Colonic mucosa (tissue), 4 donors: ENCODE measurements around the gene CKAP5. TPM values are rescaled to one million over a fixed set of nuclear protein-coding genes. Genes with fewer than 3 reads are reported as not detected.

Source experiments
- DNase-seq: peaks from one replicate; pipeline ENCODE4 v3.0.0-alpha.2; 2020
- H3K27ac ChIP-seq: fragments of 200-600 bp; one replicate; pipeline ENCODE4 v1.8.0; 2021
- H3K27me3 ChIP-seq: fragments of 200-600 bp; one replicate; pipeline ENCODE4 v1.8.0; 2021
- H3K36me3 ChIP-seq: fragments of 200-600 bp; one replicate; pipeline ENCODE4 v1.8.0; 2021
- H3K4me1 ChIP-seq: fragments of 200-600 bp; one replicate; pipeline ENCODE4 v1.8.0; 2021; ENCODE audit warnings: mild to moderate bottlenecking
- H3K4me3 ChIP-seq: fragments of 200-600 bp; one replicate; pipeline ENCODE4 v1.8.0; 2021
- H3K9ac ChIP-seq, 2 donors: one replicate each; pipeline ENCODE4 v1.7.0; 2013; ENCODE audit warnings: control low read depth in 2 of 2, low read depth in 2 of 2, low read length in 2 of 2
- H3K9me3 ChIP-seq: fragments of 200-600 bp; one replicate; pipeline ENCODE4 v1.8.0; 2021
- intact Hi-C: fragments of 100-400 bp; cut with DNase I; formaldehyde crosslinking; loops from one replicate; pipeline ENCODE4 v1.14.1; 2022
- total RNA-seq, 2 donors: library from RNA; stranded (reverse); fragmentation: NEBNext Ultra II Directional in 1 of 2; extraction: Animal tissue kit (Norgen Biotek cat#: 25700) in 1 of 2; gene quantifications; one replicate each; pipeline ENCODE4 v1.2.1, GENCODE V29; 2021
- TF ChIP-seq, protein P1 (sequence below): fragments of 200-600 bp; IDR thresholded peaks from one replicate; pipeline ENCODE4 v1.8.0; 2022; ENCODE audit warnings: antibody characterized with exemption, mild to moderate bottlenecking
- donor health status: healthy.
- donor health status: DM: no; HTN: no; CAD: no.
- donor health status: DM: no; HTN: no; CAD: no.

Gene CKAP5
- total RNA-seq, 2 donors from 2014 or later, result 71.2 to 105 TPM

DNA sequence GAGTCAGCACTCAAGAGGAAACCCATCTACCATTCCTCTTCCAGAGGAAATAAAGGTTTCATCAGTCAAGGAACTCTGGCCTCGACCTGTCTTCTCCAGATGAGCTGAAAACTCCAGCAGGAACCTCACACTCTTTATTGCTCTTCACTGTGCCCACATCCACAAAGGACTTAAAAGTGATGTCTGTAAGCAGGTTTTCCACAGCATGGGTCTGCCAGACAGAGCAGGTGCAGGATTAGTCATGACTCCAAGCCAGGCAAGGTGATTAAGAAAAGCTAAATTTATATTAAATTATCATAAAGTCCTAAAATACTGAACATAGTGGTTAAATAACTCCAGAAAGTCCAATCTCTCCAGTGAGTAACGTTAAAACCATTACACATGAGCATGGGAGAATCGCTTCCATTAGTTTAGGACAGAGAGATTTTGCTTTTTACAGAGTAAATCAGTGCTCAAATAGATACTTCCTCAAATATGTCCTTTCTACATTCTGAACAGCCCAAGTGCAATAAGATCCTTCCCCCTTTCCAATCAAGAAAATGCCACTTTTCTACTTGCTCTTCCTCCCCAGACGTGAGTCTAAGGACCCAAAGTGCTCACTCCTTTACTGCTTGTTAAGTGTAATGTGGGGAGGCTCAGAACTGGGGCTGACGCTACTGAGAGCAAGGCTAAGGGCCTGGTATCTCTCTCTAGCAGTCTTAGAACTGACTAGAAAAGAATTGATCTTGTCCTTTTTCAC, 10.7 kb upstream of the CKAP5 start:
- H3K4me1 ChIP-seq, result no peaks in the 10 kb centered on the region
- H3K9ac ChIP-seq, result no peak overlapping the region
- H3K36me3 ChIP-seq, result no peaks in the 10 kb centered on the region
- intact Hi-C loops, result no loop called here
- TF ChIP-seq, protein P1, sequence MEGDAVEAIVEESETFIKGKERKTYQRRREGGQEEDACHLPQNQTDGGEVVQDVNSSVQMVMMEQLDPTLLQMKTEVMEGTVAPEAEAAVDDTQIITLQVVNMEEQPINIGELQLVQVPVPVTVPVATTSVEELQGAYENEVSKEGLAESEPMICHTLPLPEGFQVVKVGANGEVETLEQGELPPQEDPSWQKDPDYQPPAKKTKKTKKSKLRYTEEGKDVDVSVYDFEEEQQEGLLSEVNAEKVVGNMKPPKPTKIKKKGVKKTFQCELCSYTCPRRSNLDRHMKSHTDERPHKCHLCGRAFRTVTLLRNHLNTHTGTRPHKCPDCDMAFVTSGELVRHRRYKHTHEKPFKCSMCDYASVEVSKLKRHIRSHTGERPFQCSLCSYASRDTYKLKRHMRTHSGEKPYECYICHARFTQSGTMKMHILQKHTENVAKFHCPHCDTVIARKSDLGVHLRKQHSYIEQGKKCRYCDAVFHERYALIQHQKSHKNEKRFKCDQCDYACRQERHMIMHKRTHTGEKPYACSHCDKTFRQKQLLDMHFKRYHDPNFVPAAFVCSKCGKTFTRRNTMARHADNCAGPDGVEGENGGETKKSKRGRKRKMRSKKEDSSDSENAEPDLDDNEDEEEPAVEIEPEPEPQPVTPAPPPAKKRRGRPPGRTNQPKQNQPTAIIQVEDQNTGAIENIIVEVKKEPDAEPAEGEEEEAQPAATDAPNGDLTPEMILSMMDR, result no peak
- no peak overlapping the region for H3K27ac ChIP-seq
- no peak for DNase-seq
- H3K9me3 ChIP-seq, result no peaks in the 10 kb centered on the region
- H3K27me3 ChIP-seq, result no peaks in the 10 kb centered on the region
- H3K4me3 ChIP-seq, result no peak overlapping the region

DNA sequence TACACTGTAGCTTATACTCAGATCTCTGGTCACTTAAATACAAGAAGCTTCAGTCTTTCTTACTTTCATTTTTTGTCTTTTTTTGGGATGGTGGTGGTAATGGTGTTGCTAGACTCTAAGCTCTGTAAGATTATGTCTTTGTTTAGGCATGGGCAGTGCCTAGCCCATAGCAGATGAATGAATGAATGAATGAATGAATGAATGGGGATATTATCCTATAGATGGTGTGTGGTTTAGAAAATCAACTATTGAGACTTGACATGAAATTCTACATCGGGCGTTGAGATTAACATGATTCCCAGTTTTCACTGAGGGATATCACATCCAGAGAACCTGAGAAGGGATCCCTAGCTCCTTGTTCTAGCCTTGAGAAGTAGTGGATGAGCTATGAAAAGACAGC, 9.8 kb upstream of the CKAP5 start:
- intact Hi-C loops, result no loop called here
- DNase-seq, result no peak
- Histone ChIP-seq H3K4me3 (no peak overlapping the region), H3K36me3 (no peaks in the 10 kb centered on the region), H3K27me3 (no peaks in the 10 kb centered on the region), H3K27ac (no peak overlapping the region), H3K4me1 (no peaks in the 10 kb centered on the region), H3K9ac (no peak overlapping the region), H3K9me3 (no peaks in the 10 kb centered on the region)
- TF ChIP-seq, protein P1, result no peak

DNA sequence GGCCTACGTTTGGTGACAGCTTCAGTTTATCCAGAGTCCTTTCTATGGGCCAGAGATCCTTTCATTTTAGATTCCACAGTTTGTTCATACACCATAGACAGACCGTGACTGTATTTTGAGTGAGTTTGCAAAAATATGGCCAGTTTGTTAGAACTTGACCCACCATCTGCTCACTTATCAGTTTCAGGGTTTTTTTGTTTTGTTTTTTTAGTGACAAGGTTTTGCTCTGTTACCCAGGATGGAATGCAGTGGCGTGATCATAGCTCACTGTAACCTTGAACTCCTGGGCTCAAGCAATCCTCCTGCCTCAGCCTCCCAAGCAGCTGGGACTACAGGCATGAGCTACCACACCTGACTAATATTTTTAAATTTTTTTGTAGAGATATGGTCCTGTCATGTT, 9.1 kb upstream of the CKAP5 start:
- no peaks in the 10 kb centered on the region for H3K36me3 ChIP-seq
- no peak overlapping the region for H3K9ac ChIP-seq
- H3K4me3 ChIP-seq, result no peak overlapping the region
- TF ChIP-seq, protein P1, result no peak
- H3K27ac ChIP-seq, result no peak overlapping the region
- intact Hi-C loops, result no loop called here
- no peaks in the 10 kb centered on the region for H3K4me1 ChIP-seq
- DNase-seq, result no peak
- H3K9me3 ChIP-seq, result no peaks in the 10 kb centered on the region
- no peaks in the 10 kb centered on the region for H3K27me3 ChIP-seq

DNA sequence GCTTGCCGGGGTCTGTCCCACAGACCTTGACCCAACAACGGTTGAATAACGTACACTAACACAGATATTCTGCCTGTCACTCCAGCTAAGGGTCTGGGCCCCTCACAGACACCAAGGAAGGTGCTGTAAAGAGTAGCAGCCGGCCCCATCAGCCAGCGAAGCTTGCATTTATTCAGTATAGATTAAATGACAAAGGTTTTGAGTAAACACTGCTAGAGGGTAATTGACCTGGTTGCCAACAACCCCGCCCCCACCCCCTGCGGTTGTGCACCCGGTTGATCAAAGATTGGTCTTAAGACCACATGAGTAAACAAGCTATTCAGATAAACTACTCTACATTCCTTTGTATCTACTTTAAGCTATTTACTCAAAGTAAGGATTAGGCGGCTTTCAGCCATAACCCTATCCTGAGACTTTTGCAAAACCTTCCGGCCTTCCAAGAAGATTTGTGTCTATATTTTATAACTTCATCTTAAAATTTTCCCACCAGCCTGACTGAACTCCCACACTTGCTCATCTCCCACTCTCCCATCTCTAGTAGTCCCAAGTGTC, 4.8 kb upstream of the CKAP5 start:
- Histone ChIP-seq H3K9me3 (no peaks in the 10 kb centered on the region), H3K36me3 (no peaks in the 10 kb centered on the region), H3K27me3 (no peaks in the 10 kb centered on the region), H3K27ac (no peak overlapping the region), H3K4me1 (no peaks in the 10 kb centered on the region), H3K9ac (no peak overlapping the region), H3K4me3 (no peak overlapping the region)
- intact Hi-C loops, result no loop called here
- no peak for DNase-seq
- TF ChIP-seq, protein P1, result no peak

DNA sequence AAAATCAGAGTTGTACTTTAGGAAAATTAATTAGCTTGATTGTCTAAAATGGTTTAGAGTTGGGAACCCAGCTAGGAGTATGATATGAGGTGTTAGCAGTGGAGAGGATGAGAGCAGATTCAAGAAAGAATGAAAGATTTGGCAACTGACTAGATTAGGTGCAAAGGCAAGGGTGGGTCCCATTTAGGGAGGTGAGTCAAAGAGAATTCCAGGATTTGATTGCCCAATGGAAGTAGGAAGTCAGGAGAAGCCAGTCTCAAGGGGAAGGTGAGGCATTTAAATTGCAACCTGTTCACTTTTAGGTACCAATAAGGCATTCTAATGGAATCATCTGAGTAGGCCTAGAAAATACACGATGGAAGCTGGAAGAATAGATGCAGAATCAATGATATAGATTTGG, 3.6 kb upstream of the CKAP5 start:
- Histone ChIP-seq H3K4me3 (no peak overlapping the region), H3K36me3 (no peaks in the 10 kb centered on the region), H3K9me3 (no peaks in the 10 kb centered on the region), H3K9ac (no peak overlapping the region), H3K27ac (no peak overlapping the region), H3K4me1 (peaks cover 7% of the 10 kb centered on the region), H3K27me3 (no peaks in the 10 kb centered on the region)
- TF ChIP-seq, protein P1, result no peak
- DNase-seq, result no peak
- intact Hi-C loops, result no loop called here
